Measurements from ENCODE around the gene FUS.
A peak's percentile ranks its signal among the peaks of the same experiment; 100 is the strongest.
"Not testable (repeated sequence)": the region's sequence is repeated elsewhere in the genome, so short reads cannot be mapped to it uniquely, and the experiment has no call there.

The FUS gene

DNA sequence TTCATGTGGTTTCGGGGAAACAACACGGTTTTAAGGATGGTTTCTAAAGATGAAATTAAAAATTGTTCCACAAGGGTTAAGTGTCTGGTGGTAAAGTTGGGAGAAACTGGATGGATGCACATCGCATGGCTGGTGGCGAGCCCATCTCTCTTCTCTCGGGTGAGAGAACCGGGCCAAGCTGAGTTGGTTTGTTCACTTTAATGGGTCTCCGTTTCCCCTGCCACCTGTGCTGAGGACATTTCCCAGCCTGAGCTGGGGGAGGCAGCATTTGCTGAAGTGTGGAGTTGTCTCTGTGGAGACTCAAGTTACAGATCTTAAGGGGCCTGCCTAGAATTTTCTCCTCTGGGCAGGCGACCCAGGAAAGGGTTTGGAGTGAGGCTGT is 7.9 kb downstream of the FUS start:
- no peak for DNase-seq

DNA sequence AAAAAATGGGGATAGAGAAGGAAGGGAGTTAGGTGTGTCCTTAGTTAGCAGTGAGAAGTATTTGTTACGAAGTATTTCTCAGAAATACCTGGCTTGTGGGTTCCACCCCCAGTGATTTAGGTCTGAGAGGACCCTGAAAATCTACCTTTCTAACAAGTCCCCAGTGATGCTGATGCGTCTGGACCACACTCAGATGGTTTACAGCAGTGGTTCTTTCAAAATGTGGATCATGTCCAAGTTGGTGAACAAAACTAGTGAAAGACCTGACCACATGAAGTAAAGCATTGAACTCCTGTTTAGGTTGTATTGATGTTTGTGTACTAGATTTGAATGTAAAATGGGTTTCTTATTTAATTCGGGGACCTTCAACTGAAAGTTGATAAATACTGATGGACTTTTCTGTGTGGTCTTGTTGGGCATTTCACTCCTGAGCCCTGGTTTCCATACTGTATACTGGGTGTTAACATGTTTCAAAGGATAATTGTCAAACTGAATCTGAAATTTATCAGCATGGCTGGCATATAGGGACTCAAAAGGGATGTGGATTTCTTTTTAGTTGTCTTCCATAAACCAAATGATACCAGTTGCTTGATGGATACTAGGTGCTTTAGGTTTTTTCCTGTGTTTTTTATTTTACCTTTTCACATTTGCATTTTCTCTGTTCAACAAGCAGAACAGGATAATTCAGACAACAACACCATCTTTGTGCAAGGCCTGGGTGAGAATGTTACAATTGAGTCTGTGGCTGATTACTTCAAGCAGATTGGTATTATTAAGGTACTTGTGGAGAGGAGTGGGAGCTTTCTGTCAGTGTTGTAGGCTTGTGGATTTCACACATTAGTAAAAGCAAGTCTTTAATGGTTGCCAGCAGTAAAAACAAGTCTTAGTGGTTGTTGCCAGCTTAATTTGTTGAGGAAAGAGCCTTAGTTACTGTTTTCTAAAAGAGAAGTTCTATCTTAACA is 8.8 kb downstream of the FUS start:
- no peak for DNase-seq

DNA sequence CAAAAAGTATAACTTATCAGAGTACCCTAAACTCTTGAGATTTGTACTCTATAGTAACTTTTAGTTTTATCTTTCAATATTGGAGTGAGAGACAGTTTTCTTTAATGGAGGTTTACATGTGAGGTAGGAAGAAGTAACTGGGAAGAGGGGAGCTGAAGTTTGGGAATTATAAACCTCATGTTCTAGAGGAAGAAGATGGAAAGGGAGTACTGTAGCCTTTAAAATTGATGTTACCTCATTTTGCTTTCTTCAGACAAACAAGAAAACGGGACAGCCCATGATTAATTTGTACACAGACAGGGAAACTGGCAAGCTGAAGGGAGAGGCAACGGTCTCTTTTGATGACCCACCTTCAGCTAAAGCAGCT is 9.5 kb downstream of the FUS start:
- no peak for DNase-seq

GRCh38 chr16:31190061-31190460 is 10.1 kb downstream of the FUS start:
- no peak for DNase-seq

DNA sequence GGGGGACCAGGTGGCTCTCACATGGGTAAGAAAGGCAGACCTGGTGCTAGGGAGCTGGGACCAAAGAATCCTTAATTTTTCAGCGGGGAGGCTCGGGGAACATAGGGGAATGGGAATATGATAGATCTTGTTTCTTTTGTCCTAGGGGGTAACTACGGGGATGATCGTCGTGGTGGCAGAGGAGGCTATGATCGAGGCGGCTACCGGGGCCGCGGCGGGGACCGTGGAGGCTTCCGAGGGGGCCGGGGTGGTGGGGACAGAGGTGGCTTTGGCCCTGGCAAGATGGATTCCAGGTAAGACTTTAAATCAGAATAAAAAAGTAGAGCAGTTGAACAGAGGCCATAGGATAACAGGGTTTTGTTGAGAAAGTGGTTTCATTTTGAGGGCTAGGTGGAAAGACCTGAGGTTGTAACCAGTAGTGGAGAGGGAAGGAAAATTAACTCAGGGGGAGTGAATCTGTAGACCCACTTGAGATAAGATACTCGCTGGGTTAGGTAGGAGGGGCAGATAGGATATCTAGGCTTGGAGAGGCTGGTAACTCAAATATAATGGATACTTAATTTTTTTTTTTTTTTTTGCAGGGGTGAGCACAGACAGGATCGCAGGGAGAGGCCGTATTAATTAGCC is 11.0 kb downstream of the FUS start:
- no peak for DNase-seq

- DNase-seq = no peak
Observed at GRCh38 chr16:31191697-31192428, 11.9 kb downstream of the FUS start.

DNA sequence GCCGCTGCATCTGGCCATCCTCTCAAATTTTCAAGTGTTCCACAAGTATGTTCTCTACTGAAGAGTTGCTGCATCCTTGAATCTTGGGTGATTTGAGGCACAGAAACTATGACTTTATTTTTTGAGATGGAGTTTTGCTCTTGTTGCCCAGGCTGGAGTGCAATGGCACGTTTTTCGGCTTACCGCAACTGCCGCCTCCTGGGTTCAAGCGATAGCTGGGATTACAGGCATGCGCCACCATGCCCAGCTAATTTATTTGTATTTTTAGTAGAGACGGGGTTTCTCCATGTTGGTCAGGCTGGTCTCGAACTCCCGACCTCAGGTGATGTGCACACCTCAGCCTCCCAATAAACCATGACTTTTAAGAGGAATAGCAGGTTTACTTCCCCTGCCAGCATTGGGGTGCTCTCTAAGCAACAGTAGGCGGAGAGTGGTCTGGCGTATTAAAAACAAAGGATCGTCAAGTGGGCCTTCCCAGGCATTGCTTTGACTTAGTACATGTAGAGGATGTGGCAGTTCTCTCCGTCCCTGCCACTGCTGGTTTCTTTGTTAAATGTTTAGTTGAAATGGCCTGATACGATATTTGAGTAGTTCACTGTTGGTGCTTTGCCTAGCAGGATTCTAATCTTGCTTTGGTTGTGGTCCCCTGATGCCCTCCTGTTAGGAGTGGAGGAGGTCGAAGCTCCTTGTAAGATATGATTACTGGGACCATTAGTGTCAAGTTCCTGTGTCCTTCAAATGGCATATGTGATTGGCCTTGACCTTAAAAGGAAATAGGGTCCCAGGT is 13.1 kb downstream of the FUS start:
- DNase-seq = no peak

DNA sequence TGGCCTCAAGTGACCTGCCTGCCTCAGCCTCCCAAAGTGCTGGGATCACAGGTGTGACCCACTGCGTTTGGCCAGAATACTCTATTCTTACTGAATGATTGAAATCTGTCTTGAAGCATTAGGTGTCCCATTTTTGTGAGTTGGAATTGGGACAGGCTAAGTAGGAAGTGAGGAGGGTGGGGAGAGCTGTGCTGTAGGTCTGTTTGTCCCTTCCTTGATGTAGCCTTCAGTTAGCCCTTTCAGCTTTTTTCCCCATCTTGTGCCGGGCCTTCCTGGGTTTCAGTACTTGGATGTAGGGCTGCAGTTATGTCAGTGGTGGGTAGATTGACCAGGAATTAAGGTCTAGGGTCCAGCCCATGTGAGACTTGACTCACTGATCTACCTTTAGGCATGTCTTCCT is 13.9 kb downstream of the FUS start:
- no peak for DNase-seq

GRCh38 chr16:31194898-31195297 is 15.0 kb downstream of the FUS start:
- no peak for DNase-seq

- not testable (repeated sequence) for DNase-seq
Observed at GRCh38 chr16:31195861-31196260, 15.9 kb downstream of the FUS start.

DNA sequence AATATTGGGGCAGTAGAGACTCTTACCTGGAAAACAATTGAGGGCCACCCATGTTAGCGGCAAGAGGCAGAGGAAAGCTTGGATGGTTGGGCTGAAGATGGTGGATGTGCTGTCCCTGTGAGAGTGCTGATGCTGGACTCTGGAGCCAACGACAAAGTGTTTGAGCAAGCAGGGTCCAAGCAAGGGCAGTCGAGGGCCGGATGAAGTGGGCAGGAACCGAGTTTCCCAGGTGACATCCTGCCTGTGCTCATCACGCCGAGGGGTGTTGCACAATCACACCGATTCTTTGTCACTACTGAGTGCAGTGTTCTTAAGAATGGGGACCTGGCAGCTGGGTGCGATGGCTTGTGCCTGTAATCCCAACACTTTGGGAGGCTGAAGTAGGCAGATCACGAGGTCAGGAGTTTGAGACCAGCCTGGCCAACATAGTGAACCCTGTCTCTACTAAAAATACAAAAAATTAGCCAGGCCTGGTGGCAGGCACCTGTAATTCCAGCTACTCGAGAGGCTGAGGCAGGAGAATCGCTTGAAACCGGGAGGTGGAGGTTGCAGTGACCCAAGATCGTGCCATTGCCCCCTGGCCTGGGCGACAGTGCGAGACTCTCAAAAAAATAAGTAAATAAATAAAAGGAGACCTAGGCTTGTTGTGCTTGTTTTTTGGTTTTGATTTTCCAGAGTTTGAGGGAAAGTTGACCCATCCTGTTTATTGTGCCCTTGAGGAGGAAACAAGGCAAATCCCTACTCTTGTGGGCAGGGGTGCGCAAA is 16.6 kb downstream of the FUS start:
- no peak for DNase-seq

DNA sequence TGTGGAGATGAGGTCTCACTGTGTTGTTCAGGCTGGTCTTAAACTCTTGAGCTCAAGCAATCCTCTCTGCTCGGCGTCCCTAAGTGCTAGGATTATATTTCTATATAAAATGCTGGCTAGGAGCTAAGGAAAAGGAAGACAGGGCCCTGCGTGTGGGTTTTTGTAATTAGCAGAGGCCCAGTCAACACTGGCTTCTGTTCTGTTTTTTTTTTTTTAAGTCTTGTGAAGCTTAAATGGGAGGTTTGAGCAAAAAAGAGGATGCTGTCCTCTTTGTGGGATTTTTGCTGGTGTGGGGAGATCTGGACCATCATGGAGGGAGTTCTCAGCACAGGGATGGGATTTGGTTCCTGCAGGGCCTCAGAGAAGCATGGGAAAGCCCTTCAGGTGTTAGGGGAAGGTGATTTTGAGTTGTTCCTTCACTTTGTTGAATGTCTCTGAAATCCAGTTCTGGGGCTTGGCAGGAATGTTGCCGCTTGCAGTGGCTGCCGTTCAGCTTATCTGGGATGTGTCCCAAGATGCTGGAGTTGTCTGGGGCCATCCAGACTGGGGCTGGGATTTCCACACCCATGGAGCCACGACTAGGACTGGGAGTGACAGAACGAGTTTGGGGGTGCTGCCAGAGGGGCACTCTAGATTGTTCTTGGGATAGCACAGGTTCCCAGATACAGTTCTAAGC is 18.4 kb downstream of the FUS start:
- DNase-seq = no peak

DNA sequence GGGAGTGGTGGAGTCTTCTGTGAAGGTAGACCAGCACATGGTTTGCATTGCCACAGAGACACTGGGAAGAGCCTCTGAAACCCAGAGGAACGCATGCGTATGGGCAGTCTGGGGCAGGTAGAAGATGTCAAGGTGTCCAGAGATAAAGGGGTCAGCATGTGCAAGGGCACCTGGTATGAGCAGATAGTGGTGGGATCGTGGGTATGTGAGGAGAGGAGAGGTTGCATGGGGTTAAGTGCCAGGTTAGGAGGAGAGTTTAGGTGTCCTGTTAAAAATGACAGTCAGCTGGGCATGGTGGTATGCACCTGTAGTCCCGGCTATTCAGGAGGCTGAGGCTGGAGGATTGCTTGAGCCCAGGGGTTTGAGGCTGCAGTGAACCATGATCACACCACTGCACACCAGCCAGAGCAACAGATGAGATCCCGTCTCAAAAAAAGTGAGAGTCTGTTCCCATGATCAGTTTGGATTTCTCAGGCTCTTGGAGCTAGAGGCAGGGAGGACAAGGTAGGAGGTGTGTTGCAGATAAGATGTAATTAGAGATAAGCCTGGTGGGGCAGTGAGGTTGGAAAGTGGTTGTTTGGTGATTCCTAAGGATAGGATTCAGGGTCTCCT is 19.6 kb downstream of the FUS start:
- DNase-seq = no peak

GRCh38 chr16:31200111-31200510 is 20.2 kb downstream of the FUS start:
- DNase-seq = not testable (repeated sequence)

DNA sequence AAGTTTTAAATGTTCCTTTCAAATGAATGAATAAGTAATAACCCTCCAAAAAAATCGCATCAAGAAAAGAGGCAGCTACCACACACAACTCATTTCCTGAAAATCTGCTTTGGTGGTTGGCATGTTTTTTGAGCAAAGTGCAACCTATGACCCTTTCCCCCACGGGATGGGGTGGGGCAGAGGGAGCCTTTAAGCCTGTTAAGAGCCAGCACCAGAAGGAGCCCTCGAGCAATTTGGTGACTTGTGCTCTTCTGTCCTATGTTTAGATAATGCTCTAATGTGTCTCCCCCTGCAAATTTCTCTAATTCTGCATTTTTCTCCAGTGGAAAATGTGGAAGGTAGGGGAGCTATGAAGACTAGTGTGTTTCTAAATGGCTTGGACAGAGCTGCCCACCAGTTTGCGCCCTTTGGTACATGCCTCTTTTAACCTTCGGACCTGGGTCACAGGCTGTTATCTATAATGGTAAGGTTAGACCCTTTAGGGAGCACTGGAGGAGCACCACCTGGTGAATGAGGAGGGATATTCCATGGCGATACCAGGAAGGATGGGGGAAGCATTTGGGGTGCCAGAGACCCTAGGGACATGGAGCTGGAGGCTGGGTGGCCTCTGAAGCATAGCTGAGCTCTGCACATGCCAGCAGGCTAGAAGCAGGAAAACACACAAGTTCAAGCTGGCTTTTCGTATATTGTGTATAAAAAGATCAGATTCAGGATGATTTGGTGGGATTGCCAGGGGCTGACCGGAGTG is 21.1 kb downstream of the FUS start:
- DNase-seq = peak; percentile 69

DNA sequence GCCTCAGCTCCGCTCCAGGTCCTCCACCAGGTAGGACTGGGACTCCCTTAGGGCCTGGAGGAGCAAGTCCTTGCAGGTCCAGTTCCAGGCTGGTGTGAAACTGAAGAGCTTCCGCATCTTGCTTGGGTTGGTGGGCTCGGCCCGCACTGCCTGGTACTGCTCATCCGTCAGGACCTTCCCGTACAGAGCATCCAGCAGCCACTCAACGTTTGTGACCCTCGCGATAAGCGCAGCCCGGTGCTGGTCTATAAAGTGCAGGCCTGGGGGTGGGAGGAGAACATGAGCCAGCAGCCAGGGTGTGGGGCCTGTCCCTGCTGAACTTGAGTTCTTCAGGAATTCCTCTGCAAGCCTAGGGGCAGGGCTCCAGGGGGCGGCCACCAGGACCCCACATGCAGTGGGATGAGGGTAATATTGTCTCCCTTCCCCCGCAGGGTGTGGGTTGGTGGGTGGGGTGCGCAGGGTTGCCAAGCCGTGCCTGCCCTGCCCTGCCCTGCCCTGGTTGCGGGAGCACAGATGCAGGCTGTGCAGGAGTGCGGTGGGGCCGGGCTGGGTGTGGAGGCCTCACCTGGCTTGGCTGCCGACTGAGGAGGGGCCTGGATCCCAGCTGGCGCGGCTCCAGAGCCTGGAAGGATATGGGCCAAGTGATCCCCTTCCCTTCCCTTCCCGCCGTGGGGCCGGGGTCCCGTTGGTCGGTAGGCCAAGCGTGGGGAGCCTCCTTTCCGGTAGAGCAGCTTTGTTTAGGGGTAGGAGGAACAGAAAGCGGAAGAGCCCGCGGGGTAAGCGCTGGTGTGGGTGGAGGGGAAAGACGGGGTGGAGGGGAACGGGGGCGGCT is 21.9 kb downstream of the FUS start:
- peak; percentile 64 for DNase-seq

GRCh38 chr16:31202414-31203375 is 22.8 kb downstream of the FUS start, which contains the start of gene PYCARD:
Gene PYCARD, minus strand, starts transcription at chr16:31202760. Its CDS starts 70 bp downstream, at chr16:31202690.
- peak; percentile 52 for DNase-seq

Measured in CD4-positive, alpha-beta T cell treated with Interleukin-17A for 4 hours (primary cell).